IPS-15b (cell line): Measurements from ENCODE around the gene BCCIP.

Experiments used
- H3K27me3 ChIP-seq: one replicate; pipeline ENCODE4 v1.6.1; 2013; ENCODE audit warnings: low read length; ENCODE audit not compliant: control insufficient read depth, insufficient read depth
- H3K36me3 ChIP-seq: one replicate; pipeline ENCODE4 v1.6.1; 2013; ENCODE audit warnings: low read length; ENCODE audit not compliant: control insufficient read depth, insufficient read depth
- H3K4me1 ChIP-seq: one replicate; pipeline ENCODE4 v1.6.1; 2013; ENCODE audit warnings: mild to moderate bottlenecking, low read length; ENCODE audit not compliant: control insufficient read depth, insufficient read depth
- H3K4me3 ChIP-seq: one replicate; pipeline ENCODE4 v1.5.1; 2013; ENCODE audit warnings: low read depth, low read length
- H3K9ac ChIP-seq: one replicate; pipeline ENCODE4 v1.6.1; 2013; ENCODE audit warnings: low read depth, mild to moderate bottlenecking, low read length
- H3K9me3 ChIP-seq: one replicate; pipeline ENCODE4 v1.6.1; 2013; ENCODE audit warnings: mild to moderate bottlenecking, low read length; ENCODE audit not compliant: control insufficient read depth, insufficient read depth

Gene BCCIP

DNA sequence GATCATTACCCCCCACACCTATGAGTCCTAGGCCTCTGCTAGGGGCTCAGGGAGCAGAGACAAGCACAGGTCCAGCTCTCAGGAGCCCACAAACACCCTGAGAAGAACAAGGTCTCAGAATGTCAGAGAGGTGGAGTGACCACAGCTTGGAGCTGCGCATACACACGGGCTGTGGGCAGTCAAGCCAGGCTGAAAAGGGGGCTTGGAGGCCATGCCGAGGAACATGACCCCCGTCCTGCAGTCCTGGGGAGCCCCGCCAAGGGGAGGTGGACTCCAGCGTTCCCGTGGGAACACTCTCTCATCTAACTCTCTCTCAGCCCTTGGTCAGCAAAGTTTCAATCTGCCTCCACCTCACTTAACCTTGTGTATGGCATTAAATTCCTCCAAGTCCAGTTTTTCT lies 39.9 kb upstream of the BCCIP start:
- Histone ChIP-seq H3K9me3 (no peaks in the 10 kb centered on the region), H3K4me3 (no peak overlapping the region), H3K36me3 (peaks cover under 1% of the 10 kb centered on the region), H3K27me3 (no peaks in the 10 kb centered on the region), H3K9ac (no peak overlapping the region), H3K4me1 (no peaks in the 10 kb centered on the region)

DNA sequence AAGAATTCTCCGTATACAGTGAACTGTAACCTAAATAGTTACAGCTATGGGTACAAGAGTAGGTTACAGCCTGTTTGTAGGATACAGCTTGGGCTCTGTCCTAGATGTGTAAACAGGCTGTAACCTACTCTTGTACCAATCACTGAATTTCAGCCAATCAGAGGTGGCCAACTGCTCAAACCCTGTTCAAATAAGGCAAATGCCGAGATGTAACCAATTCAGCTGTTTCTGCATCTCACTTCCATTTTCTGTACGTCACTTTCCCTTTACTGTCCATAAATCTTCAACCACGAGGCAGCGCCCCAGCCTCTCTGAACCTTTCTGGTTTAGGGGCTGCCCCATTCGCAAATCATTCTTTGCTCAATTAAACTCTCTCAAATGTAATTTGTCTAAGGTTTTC lies 39.4 kb upstream of the BCCIP start:
- H3K9me3 ChIP-seq = no peaks in the 10 kb centered on the region
- peaks cover 3% of the 10 kb centered on the region for H3K36me3 ChIP-seq
- H3K27me3 ChIP-seq = no peaks in the 10 kb centered on the region
- no peaks in the 10 kb centered on the region for H3K4me1 ChIP-seq
- no peak overlapping the region for H3K4me3 ChIP-seq
- no peak overlapping the region for H3K9ac ChIP-seq

DNA sequence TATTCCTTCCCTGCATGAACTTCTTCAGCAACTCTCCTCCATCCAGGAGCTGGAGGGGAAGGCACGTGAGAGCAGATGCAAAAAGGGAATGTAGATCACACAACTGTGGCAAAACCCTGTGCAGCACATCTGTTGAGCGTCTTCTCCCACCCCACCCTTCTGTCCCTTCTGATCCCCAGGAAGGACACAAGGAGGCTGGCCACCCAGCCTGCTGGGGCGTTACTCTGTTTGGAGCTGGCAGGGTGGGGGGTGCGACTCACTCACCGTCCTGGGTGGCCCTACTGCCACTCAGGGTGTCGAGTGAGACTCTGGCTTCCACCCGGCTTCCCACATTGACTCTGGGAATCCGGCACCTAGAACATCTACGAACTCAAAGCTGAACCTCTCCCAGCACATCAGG lies 37.6 kb upstream of the BCCIP start:
- Histone ChIP-seq H3K27me3 (no peaks in the 10 kb centered on the region), H3K36me3 (peaks cover 3% of the 10 kb centered on the region), H3K9me3 (no peaks in the 10 kb centered on the region), H3K9ac (no peak overlapping the region), H3K4me1 (no peaks in the 10 kb centered on the region), H3K4me3 (no peak overlapping the region)

DNA sequence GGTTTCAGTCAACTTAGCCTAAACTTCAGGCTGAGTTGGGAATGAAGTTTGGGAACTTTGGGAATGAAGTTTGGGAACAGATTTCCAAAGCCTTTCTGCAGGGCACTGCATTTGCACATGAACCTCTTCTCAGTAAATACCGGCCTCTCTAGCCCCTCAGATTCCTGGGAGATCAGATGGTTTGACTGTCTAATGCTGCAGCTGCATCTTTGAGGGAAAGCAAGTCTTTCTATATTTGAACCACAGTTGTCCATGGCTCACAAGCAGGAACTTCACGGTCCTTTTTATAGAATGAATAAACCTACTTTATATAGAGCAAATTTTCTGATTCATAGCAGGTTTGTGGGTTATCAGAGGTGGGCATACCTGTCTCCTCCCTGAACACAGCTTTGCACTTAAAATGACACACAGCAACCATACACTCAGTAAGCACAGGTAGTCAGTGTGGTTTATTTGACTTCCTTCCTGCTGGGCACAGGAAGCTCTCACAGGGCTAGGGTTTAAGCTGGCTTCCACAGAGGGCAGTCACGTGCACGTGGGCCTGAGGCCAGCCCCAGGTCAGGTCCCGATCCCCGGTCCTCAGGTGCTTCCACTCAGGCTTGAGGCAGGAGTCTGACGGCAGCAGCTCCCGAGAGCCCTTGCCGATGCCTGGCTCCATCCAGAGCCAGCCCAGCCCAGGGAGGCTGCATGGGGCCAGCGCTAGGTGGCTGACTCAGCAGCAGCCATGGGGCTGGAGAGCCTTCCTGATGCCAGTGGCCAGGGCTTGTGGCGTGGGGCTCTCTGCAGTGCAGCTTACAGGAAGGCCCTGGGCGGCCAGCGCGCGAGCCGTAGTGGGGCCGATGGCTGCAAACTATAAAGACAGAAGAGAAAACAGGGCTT lies 35.0 kb upstream of the BCCIP start:
- peaks cover 12% of the 10 kb centered on the region for H3K36me3 ChIP-seq
- H3K27me3 ChIP-seq = no peaks in the 10 kb centered on the region
- no peak overlapping the region for H3K9ac ChIP-seq
- no peak overlapping the region for H3K4me3 ChIP-seq
- H3K9me3 ChIP-seq = no peaks in the 10 kb centered on the region
- no peaks in the 10 kb centered on the region for H3K4me1 ChIP-seq

DNA sequence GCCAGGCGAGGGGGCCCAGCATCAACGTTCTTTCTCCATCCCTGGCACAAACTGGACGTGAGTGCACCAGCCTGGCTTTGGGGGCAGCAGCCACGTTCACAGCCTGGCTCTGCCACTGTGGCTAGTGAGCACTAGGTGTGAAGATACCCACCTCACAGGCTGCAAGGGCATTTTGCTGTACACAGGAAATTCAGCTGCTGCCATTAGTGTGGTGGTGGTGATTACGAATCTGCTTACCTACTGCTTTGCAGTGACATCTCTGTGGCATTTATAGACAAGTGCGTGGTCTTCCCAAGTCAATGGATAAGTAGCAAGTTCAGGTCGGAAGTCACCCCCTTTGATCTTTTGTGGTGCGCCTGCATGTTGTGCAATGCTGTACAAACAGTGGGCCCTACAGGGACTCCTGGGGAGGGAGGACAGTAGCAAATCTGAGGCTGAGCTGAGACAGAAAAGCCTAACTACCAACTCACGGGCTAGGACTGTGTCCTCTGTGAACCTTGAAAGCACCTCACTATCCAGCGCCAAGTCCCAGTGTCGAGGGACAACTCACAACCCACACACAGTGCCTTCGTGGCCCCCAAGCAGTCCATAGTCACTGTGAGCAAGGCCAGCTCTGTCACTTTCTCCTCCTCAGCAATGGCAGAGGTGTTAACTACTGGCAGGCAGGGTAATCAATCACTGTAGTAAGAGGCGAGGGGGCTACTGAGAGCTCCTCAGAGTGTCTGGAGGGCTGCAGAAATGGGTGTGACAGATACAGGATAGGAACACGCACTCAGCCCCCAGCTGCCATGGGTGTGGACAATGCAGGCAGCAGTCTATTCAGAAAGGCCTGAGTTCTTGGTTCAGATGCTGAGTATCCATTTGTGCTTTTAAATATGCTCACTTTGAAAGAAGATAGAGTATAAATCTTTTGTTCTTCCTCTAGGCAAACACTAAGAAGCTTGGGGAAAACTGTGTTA lies 30.7 kb upstream of the BCCIP start:
- H3K4me3 ChIP-seq = no peak overlapping the region
- H3K36me3 ChIP-seq = peaks cover 14% of the 10 kb centered on the region
- no peaks in the 10 kb centered on the region for H3K9me3 ChIP-seq
- H3K4me1 ChIP-seq = no peaks in the 10 kb centered on the region
- H3K9ac ChIP-seq = no peak overlapping the region
- H3K27me3 ChIP-seq = no peaks in the 10 kb centered on the region

DNA sequence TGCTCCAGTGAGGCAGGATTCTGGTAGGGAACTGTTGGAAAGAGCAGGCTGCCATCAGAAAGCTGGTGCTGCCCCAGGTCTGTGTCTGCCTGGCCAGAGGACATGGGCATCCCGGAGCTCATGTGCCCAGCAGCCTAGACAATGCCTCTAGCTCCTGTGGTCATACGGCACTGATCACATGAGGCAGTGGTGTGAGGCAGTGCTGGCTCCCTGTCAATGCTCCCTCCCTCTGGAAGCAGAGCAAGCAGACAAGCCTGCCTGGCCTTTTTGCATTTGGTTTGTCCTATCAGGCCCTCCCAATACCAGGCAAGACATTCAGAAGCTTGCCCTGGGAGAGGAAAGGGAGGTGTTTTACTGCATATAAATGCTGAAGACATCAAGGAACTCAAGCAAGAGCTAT lies 28.2 kb upstream of the BCCIP start:
- no peaks in the 10 kb centered on the region for H3K4me1 ChIP-seq
- H3K4me3 ChIP-seq = no peak overlapping the region
- H3K9me3 ChIP-seq = no peaks in the 10 kb centered on the region
- H3K36me3 ChIP-seq = peaks cover 12% of the 10 kb centered on the region
- no peak overlapping the region for H3K9ac ChIP-seq
- no peaks in the 10 kb centered on the region for H3K27me3 ChIP-seq

DNA sequence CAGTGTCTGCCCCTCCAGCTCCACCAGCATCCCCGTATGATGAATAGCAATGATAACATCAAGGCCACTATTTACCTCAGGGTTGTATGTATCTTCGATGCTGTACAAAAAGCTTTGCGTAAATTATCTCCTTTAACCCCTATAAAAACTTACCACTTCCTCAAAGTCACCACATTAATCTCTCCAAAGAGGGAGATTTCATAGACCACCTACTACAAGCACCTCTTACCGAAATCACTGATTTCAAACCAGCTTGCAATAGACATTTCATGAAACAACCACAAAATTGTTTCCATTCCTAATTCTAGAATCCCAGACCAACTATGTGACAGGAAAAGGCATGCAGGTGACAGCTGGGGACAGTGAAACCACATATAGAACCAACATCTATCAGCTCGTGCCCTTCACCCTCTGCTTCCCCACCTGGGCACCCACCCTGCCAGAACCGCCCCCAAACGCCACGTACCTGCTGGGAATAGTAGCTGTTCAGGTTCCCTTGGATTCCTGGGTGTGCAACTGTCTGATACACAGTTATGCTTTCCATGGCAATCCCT lies 27.6 kb upstream of the BCCIP start:
- no peaks in the 10 kb centered on the region for H3K27me3 ChIP-seq
- H3K4me1 ChIP-seq = no peaks in the 10 kb centered on the region
- no peaks in the 10 kb centered on the region for H3K9me3 ChIP-seq
- no peak overlapping the region for H3K4me3 ChIP-seq
- H3K9ac ChIP-seq = no peak overlapping the region
- peaks cover 12% of the 10 kb centered on the region for H3K36me3 ChIP-seq

DNA sequence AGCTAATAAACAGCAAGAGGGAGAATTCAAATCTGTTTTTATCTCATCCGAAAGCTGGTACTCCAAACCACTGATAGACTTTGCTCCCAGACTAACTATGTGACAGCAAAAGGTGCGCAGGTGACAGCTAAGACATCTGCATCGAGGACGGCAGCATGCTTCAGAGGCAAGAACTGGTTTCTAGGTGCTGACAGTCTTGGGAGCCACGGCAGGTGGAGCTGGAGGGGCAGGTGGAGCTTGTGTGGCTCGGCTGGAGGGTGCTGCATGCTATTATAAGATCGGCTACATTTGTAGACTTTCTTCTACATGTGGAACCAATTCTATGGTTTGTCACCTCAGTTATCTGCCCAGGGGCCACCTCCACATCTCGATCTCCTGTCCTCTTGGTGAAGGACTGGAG lies 25.9 kb upstream of the BCCIP start:
- H3K36me3 ChIP-seq = peaks cover 8% of the 10 kb centered on the region
- H3K9me3 ChIP-seq = no peaks in the 10 kb centered on the region
- H3K9ac ChIP-seq = no peak overlapping the region
- no peaks in the 10 kb centered on the region for H3K4me1 ChIP-seq
- H3K4me3 ChIP-seq = no peak overlapping the region
- H3K27me3 ChIP-seq = no peaks in the 10 kb centered on the region

DNA sequence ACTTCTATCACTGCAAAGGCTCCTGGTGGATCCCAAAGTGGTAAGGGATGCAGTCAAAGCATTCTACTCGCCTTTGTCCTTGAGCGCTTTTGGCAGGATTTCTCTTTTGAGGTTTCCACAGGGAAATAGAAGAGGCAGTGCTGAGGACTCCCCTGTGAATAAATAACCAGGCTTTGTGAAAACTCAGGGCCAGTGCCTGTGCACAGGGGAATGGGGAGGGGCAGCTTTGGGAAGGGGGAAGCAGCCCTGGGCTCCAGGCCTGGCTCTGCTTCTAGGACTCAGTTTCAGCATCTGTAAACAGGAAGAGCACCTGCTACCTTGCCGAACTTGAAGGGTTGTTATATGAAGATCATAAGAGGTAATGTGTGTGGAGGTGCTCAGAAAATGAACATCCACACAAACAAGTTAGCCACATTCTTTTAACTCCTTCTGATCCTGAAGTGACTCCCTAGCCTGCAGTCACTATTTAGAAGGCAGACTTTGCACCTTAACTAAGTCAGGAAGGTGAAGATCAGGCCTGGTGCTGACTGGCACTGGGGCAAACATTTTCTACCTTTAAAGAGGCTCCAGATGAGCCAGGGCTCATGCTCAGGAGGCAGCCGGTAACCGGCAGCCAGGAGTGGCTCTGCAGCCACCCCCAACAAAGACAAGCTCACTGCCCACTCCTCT lies 25.2 kb upstream of the BCCIP start:
- Histone ChIP-seq H3K4me1 (no peaks in the 10 kb centered on the region), H3K9ac (no peak overlapping the region), H3K36me3 (peaks cover 2% of the 10 kb centered on the region), H3K9me3 (no peaks in the 10 kb centered on the region), H3K27me3 (no peaks in the 10 kb centered on the region), H3K4me3 (no peak overlapping the region)

DNA sequence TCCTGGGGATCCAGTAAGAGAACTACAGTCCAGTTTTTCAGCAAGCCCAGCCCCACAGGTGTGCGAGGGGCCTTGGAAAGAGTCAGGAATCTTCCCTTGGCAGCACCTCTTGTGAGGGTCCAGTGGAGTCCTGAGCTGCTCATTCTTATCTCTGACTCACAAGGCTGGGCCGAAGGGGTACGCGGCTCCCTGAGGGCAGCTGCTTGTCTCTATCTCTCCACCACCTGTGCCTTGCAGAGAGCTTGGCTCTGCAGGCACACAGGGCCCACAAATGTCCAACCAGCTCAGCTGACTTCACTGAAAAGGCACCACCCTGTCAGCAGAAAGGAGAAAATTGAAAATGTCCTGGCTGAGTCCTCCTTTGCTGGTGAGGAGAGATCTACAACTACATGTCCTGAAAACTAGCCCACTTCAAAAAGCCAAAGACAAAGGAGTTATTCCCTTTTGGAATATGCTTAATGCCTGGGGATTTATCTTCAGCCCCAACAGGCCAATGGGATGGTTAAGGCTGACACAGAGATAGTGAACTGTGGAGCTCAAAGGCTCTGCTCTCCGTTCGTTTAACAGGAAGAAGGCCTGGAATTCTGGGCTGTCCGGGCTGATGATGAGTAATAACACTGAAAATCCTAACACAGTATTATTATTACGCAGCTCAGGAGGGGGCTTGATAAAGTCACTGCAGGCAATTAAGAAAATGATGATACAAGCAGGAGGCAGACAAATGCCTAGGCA lies 23.7 kb upstream of the BCCIP start:
- Histone ChIP-seq H3K4me1 (no peaks in the 10 kb centered on the region), H3K36me3 (peaks cover 2% of the 10 kb centered on the region), H3K27me3 (no peaks in the 10 kb centered on the region), H3K9ac (no peak overlapping the region), H3K9me3 (no peaks in the 10 kb centered on the region), H3K4me3 (no peak overlapping the region)

DNA sequence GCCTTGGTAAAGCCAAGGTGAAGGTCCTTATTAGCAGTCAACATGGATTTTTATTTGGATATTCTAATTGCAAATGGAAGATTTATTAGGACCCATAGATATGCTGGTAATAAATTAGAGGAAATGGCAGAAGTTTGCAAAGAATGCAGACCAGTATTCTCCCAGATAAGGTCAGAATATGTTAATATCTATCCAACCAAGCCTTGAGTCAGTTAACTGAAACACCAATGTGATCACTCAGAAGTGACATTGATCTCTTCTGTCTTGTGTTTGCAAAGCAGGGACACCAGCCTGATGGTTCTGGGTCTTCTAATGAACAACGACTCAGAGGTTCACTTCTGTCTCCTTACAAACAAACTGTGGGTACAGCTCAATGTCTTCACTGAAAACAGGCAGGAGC lies 21.8 kb upstream of the BCCIP start:
- H3K27me3 ChIP-seq = no peaks in the 10 kb centered on the region
- H3K9me3 ChIP-seq = no peaks in the 10 kb centered on the region
- no peaks in the 10 kb centered on the region for H3K4me1 ChIP-seq
- H3K9ac ChIP-seq = no peak overlapping the region
- peaks cover 7% of the 10 kb centered on the region for H3K36me3 ChIP-seq
- H3K4me3 ChIP-seq = no peak overlapping the region
